PC-9 (cell line): ENCODE measurements around the gene LZTS3.

Experiments used
- CTCF ChIP-seq: fragments of 200-600 bp; sonication (generic); conservative IDR thresholded peaks from 2 replicates; pipeline ENCODE4 v1.6.1; 2017; ENCODE audit warnings: mixed run types, antibody characterized with exemption, mild to moderate bottlenecking, moderate library complexity
- EZH2 ChIP-seq: fragments of 200-600 bp; sonication (generic); IDR thresholded peaks from 2 replicates; pipeline ENCODE4 v1.8.0; 2017; ENCODE audit warnings: antibody characterized with exemption, low read depth

GRCh38 chr20:3172933-3173609, at the start of gene LZTS3:
- TF ChIP-seq CTCF = no peak
- no peak for TF ChIP-seq EZH2
